Lower lobe of right lung (tissue), 2 donors: ENCODE measurements around the gene FBLN7. TPM values are rescaled to one million over a fixed set of nuclear protein-coding genes. Genes with fewer than 3 reads are reported as not detected.
"Not testable (repeated sequence)": the region's sequence is repeated elsewhere in the genome, so short reads cannot be mapped to it uniquely, and the experiment has no call there.

ENCODE experiments used
- ATAC-seq, 2 donors: fragments of 200-7000 bp; cut with Tn5 transposase; one replicate each; pipeline ENCODE4 v1.9.1; 2020 to 2022; ENCODE audit warnings: mild to moderate bottlenecking in 2 of 2, moderate library complexity in 2 of 2
- DNase-seq: peaks from one replicate; pipeline ENCODE4 v3.0.0-alpha.2; 2020
- H3K27ac ChIP-seq: fragments of 200-600 bp; one replicate; pipeline ENCODE4 v1.8.0; 2022
- H3K27me3 ChIP-seq: fragments of 200-600 bp; one replicate; pipeline ENCODE4 v1.8.0; 2022; ENCODE audit warnings: low read depth
- H3K36me3 ChIP-seq: fragments of 200-600 bp; one replicate; pipeline ENCODE4 v1.8.0; 2022; ENCODE audit warnings: mild to moderate bottlenecking
- H3K4me1 ChIP-seq: fragments of 200-600 bp; one replicate; pipeline ENCODE4 v1.8.0; 2022
- H3K4me3 ChIP-seq: fragments of 200-600 bp; one replicate; pipeline ENCODE4 v1.8.0; 2022; ENCODE audit warnings: mild to moderate bottlenecking
- H3K9me3 ChIP-seq: fragments of 200-600 bp; one replicate; pipeline ENCODE4 v1.8.0; 2022
- CTCF ChIP-seq: fragments of 200-600 bp; IDR thresholded peaks from one replicate; pipeline ENCODE4 v1.8.0; 2022; ENCODE audit warnings: antibody characterized with exemption, mild to moderate bottlenecking
- intact Hi-C: fragments of 100-400 bp; cut with DNase I; formaldehyde crosslinking; loops from one replicate; pipeline ENCODE4 v1.11.0; 2022
- total RNA-seq: library from RNA; stranded (reverse); fragmentation: NEBNext Ultra II Directional; extraction: Animal tissue kit (Norgen Biotek cat#: 25700); gene quantifications from one replicate; pipeline ENCODE4 v1.2.1, GENCODE V29; 2021
- donor health status: DM: no; HTN: yes; CAD: no; lungs with severe emphysema.

The FBLN7 gene
- total RNA-seq, 1 donor from 2014 or later: 2.0 TPM

GRCh38 chr2:112096098-112096497 lies 42.1 kb upstream of the FBLN7 start:
- intact Hi-C loops: no loop called here
- no peak overlapping the region for H3K27ac ChIP-seq
- ATAC-seq: no peak

GRCh38 chr2:112108178-112108832 lies 29.9 kb upstream of the FBLN7 start:
- Histone ChIP-seq H3K9me3 (peaks cover 18% of the 10 kb centered on the region), H3K27ac (no peak overlapping the region), H3K4me3 (no peak overlapping the region), H3K27me3 (no peaks in the 10 kb centered on the region), H3K36me3 (peaks cover 89% of the 10 kb centered on the region), H3K4me1 (no peaks in the 10 kb centered on the region)
- intact Hi-C loops: no loop called here
- DNase-seq (no peak), ATAC-seq (no peak)
- TF ChIP-seq CTCF: no peak

More at GRCh38 chr2:112096098-112096497, 42.1 kb upstream of the FBLN7 start:
- H3K27me3 ChIP-seq: no peaks in the 10 kb centered on the region
- H3K4me3 ChIP-seq: no peak overlapping the region
- TF ChIP-seq CTCF: no peak
- H3K4me1 ChIP-seq: peaks cover 18% of the 10 kb centered on the region
- peaks cover 71% of the 10 kb centered on the region for H3K36me3 ChIP-seq
- DNase-seq: no peak
- H3K9me3 ChIP-seq: no peaks in the 10 kb centered on the region

- intact Hi-C loops: no loop called here
- no peak overlapping the region for H3K4me3 ChIP-seq
- peaks cover 18% of the 10 kb centered on the region for H3K9me3 ChIP-seq
- H3K27me3 ChIP-seq: no peaks in the 10 kb centered on the region
- H3K27ac ChIP-seq: no peak overlapping the region
- H3K4me1 ChIP-seq: no peaks in the 10 kb centered on the region
- peaks cover 80% of the 10 kb centered on the region for H3K36me3 ChIP-seq
- no peak for TF ChIP-seq CTCF
- ATAC-seq (no peak), DNase-seq (no peak)
Measured at GRCh38 chr2:112109278-112109677, 28.9 kb upstream of the FBLN7 start.

GRCh38 chr2:112110966-112111365 lies 27.2 kb upstream of the FBLN7 start:
- H3K36me3 ChIP-seq: peaks cover 71% of the 10 kb centered on the region
- no peak for TF ChIP-seq CTCF
- no peaks in the 10 kb centered on the region for H3K27me3 ChIP-seq
- peaks cover 18% of the 10 kb centered on the region for H3K9me3 ChIP-seq
- ATAC-seq (no peak), DNase-seq (no peak)
- intact Hi-C loops: no loop called here
- no peak overlapping the region for H3K4me3 ChIP-seq
- H3K4me1 ChIP-seq: no peaks in the 10 kb centered on the region
- H3K27ac ChIP-seq: no peak overlapping the region

GRCh38 chr2:112113354-112113753 lies 24.8 kb upstream of the FBLN7 start:
- intact Hi-C loops, H3K27ac ChIP-seq, H3K27me3 ChIP-seq, ATAC-seq, H3K4me1 ChIP-seq, H3K4me3 ChIP-seq, DNase-seq: not testable (repeated sequence)
- peaks cover 71% of the 10 kb centered on the region for H3K36me3 ChIP-seq
- peaks cover 17% of the 10 kb centered on the region for H3K9me3 ChIP-seq

- no peak overlapping the region for H3K27ac ChIP-seq
- H3K9me3 ChIP-seq: no peaks in the 10 kb centered on the region
- no peaks in the 10 kb centered on the region for H3K27me3 ChIP-seq
- ATAC-seq (no peak), DNase-seq (no peak)
- H3K4me3 ChIP-seq: no peak overlapping the region
- H3K36me3 ChIP-seq: peaks cover 45% of the 10 kb centered on the region
- intact Hi-C loops: no loop called here
- no peak for TF ChIP-seq CTCF
- H3K4me1 ChIP-seq: no peaks in the 10 kb centered on the region
Measured at GRCh38 chr2:112118148-112118547, 20.0 kb upstream of the FBLN7 start.
